CD4-positive, CD25-positive, alpha-beta regulatory T cell (primary cell): Measurements from ENCODE around the gene MALRD1. TPM values are rescaled to one million over a fixed set of nuclear protein-coding genes. Genes with fewer than 3 reads are reported as not detected.
"Not testable (repeated sequence)": the region's sequence is repeated elsewhere in the genome, so short reads cannot be mapped to it uniquely, and the experiment has no call there.

Source experiments
- ATAC-seq, 2 donors: fragments of 150-1000 bp; cut with Tn5 transposase; one replicate each; pipeline ENCODE4 v1.10.0; 2021; ENCODE audit warnings: low read depth in 2 of 2, moderate number of reproducible peaks in 2 of 2, moderate library complexity in 1 of 2
- DNase-seq, 3 donors: peaks; one replicate each; pipeline versions ENCODE4 v3.0.0 to v3.0.0-alpha.2; 2012 to 2022; ENCODE audit warnings: mixed read lengths in 1 of 3
- H3K27ac ChIP-seq: one replicate; pipeline ENCODE4 v1.7.0; 2013; ENCODE audit warnings: mild to moderate bottlenecking, low read length; ENCODE audit not compliant: insufficient read depth, poor library complexity, severe bottlenecking
- H3K27me3 ChIP-seq: one replicate; pipeline ENCODE4 v1.7.0; 2013; ENCODE audit warnings: low read length; ENCODE audit not compliant: control insufficient read depth, insufficient read depth
- H3K36me3 ChIP-seq: one replicate; pipeline ENCODE4 v1.7.0; 2013; ENCODE audit warnings: mild to moderate bottlenecking, low read length, moderate library complexity; ENCODE audit not compliant: control insufficient read depth, insufficient read depth
- H3K4me1 ChIP-seq: 2 replicates; pipeline ENCODE4 v1.7.0; 2013; ENCODE audit warnings: mild to moderate bottlenecking, low read length; ENCODE audit not compliant: insufficient read depth, control insufficient read depth, poor library complexity, severe bottlenecking
- H3K4me3 ChIP-seq: one replicate; pipeline ENCODE4 v1.7.0; 2013; ENCODE audit warnings: low read depth, mild to moderate bottlenecking, low read length, moderate library complexity
- H3K9me3 ChIP-seq, 2 experiments: 1 replicate in 1 of 2; 2 replicates in 1 of 2; pipeline ENCODE4 v1.7.0; 2013; ENCODE audit warnings: low read length in 2 of 2, mild to moderate bottlenecking in 1 of 2, moderate library complexity in 1 of 2; ENCODE audit not compliant: control insufficient read depth in 2 of 2
- H3K27ac Mint-ChIP-seq, 3 donors: one replicate each; pipeline ENCODE4 v1.8.0; 2020 to 2022; ENCODE audit warnings: mild to moderate bottlenecking in 3 of 3, mixed read lengths in 3 of 3, moderate library complexity in 2 of 3
- H3K27me3 Mint-ChIP-seq: one replicate; pipeline ENCODE4 v1.8.0; 2022; ENCODE audit warnings: mild to moderate bottlenecking, mixed read lengths
- H3K36me3 Mint-ChIP-seq: one replicate; pipeline ENCODE4 v1.8.0; 2020; ENCODE audit warnings: mixed read lengths
- H3K4me1 Mint-ChIP-seq, 4 donors: one replicate each; pipeline ENCODE4 v1.8.0; 2020 to 2022; ENCODE audit warnings: mixed read lengths in 4 of 4, mild to moderate bottlenecking in 1 of 4
- H3K4me3 Mint-ChIP-seq, 4 donors: one replicate each; pipeline ENCODE4 v1.8.0; 2020 to 2022; ENCODE audit warnings: mild to moderate bottlenecking in 4 of 4, mixed read lengths in 4 of 4, moderate library complexity in 3 of 4
- H3K9me3 Mint-ChIP-seq, 7 donors: one replicate each; pipeline ENCODE4 v1.8.0; 2020 to 2022; ENCODE audit warnings: mixed read lengths in 7 of 7, mild to moderate bottlenecking in 3 of 7, moderate library complexity in 2 of 7
- polyA plus RNA-seq, 4 donors: library from polyadenylated mRNA; unstranded; fragments of 300-500 nt; fragmentation: Illumina TruSeq; gene quantifications; one replicate each; pipeline ENCODE4 v1.2.3, GENCODE V29; 2021
- total RNA-seq: library from RNA; stranded (reverse); gene quantifications from one replicate; pipeline ENCODE4 v1.2.3, GENCODE V29; 2022

Gene MALRD1
- total and polyA plus RNA-seq, 5 donors from 2014 or later, result not detected

DNA sequence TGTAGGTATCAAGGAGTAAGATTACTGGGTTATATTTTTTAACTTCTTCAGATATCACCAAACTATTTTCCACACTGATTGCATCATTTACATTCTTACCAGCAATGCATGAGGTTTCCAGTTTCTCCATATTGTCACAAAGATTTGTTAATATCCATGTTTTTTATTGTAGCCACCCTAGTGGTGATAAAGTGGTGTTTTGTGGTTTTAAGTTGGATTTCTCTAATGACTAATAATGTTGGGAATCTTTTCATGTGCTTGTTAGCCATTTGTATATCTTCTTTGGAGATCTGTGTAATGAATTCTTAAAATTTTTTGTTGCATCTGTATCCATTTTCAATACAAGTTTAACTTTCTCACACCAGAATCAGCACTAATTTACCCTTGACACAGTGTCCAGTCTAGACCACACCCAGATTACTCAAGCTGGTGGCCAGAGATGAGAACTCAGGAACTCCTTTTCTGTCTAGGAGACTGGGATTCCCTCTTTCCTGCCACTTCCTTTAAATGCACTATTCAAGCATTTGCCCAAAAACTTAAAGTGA, 700.7 kb downstream of the MALRD1 start:
- Histone ChIP-seq H3K27ac (no peak overlapping the region), H3K4me3 (no peak overlapping the region), H3K27me3 (no peaks in the 10 kb centered on the region), H3K4me1 (no peaks in the 10 kb centered on the region), H3K9me3 (no peaks in the 10 kb centered on the region), H3K36me3 (no peaks in the 10 kb centered on the region)
- Mint-ChIP-seq H3K36me3 (no peaks in the 10 kb centered on the region), H3K9me3 (peaks cover 0 to 12% (median 5%) of the 10 kb centered on the region in 7 donors), H3K27me3 (no peaks in the 10 kb centered on the region), H3K4me3 (no peak overlapping the region), H3K27ac (no peak overlapping the region), H3K4me1 (no peaks in the 10 kb centered on the region)
- no peak for ATAC-seq
- no peak for DNase-seq

DNA sequence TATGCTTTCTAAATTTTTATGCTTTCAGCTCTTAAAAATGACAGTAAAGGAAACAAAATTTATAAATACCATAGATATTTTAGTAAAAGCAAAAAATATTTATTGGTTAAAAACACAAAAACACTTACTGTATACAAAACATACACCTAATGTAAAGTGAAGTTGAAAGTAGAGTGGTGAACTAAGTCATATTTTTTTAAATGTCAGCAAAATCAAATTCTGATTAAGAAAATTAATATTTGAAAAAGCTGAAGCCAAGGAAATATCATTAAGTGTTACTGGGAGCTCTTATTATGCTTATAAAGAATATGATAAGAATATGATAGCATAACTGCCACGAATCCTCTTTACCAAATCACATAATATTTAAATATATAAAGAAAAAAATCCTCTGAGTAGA, 702.4 kb downstream of the MALRD1 start:
- no peak for ATAC-seq
- Histone ChIP-seq H3K4me1 (no peaks in the 10 kb centered on the region), H3K27ac (no peak overlapping the region), H3K9me3 (no peaks in the 10 kb centered on the region), H3K4me3 (no peak overlapping the region), H3K27me3 (no peaks in the 10 kb centered on the region), H3K36me3 (no peaks in the 10 kb centered on the region)
- H3K27me3 Mint-ChIP-seq, result no peaks in the 10 kb centered on the region
- H3K36me3 Mint-ChIP-seq, result no peaks in the 10 kb centered on the region
- H3K9me3 Mint-ChIP-seq, result peaks cover 0 to 8% (median 5%) of the 10 kb centered on the region in 7 donors
- H3K4me1 Mint-ChIP-seq, result no peaks in the 10 kb centered on the region
- no peak overlapping the region for H3K4me3 Mint-ChIP-seq
- no peak overlapping the region for H3K27ac Mint-ChIP-seq
- no peak for DNase-seq

DNA sequence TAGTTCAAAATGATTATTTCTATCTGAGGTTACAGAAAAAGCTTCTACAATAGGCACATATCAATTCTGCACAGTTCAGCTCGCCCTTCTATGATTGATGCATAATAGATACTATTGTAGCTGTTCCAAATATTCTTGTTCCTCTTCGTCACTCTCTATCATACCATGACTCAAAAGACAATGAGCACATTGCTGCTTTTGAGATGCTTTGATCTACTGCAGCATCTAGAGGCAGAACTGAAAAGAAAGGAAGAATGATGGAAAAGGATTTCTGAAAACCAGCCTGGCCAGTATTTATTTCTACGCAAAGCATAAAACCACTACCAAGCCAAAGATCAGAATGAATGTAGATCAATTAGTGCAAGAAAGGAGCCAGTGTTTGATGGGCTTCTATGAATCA, 708.3 kb downstream of the MALRD1 start:
- DNase-seq (no peak), ATAC-seq (no peak)
- Mint-ChIP-seq H3K27me3 (no peaks in the 10 kb centered on the region), H3K36me3 (no peaks in the 10 kb centered on the region), H3K4me1 (no peaks in the 10 kb centered on the region), H3K9me3 (peaks cover 0 to 11% (median 2%) of the 10 kb centered on the region in 7 donors), H3K4me3 (no peak overlapping the region), H3K27ac (no peak overlapping the region)
- Histone ChIP-seq H3K4me1 (no peaks in the 10 kb centered on the region), H3K27me3 (no peaks in the 10 kb centered on the region), H3K9me3 (peaks cover 0 to 4% of the 10 kb centered on the region in 2 experiments), H3K27ac (no peak overlapping the region), H3K36me3 (no peaks in the 10 kb centered on the region), H3K4me3 (no peak overlapping the region)

DNA sequence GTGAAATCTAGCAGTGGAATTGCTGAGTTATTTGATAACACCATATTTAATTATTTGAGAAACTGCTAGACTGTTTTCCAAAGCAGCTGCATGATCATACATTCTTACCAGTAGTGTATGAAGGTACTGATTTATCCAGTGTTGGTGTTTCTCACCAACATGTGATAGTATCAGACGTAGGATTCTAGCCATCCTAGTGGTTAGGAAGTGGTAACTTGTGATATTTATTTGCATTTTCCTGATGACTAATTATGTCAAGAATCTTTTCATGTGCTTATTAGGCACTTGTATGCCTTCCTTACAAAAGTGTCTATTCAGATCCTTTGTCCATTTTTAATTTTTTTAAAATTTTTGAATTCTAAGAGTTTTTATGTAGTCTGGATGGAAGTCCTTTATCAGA, 713.4 kb downstream of the MALRD1 start:
- Histone ChIP-seq H3K9me3 (peaks cover 0 to 2% of the 10 kb centered on the region in 2 experiments), H3K27me3 (no peaks in the 10 kb centered on the region), H3K4me1 (no peaks in the 10 kb centered on the region), H3K27ac (no peak overlapping the region), H3K4me3 (no peak overlapping the region), H3K36me3 (no peaks in the 10 kb centered on the region)
- H3K4me1 Mint-ChIP-seq, result no peaks in the 10 kb centered on the region
- no peak overlapping the region for H3K4me3 Mint-ChIP-seq
- peaks cover 0 to 13% (median under 1%) of the 10 kb centered on the region in 7 donors for H3K9me3 Mint-ChIP-seq
- no peak for DNase-seq
- H3K27ac Mint-ChIP-seq, result no peak overlapping the region
- no peak for ATAC-seq
- H3K27me3 Mint-ChIP-seq, result no peaks in the 10 kb centered on the region
- H3K36me3 Mint-ChIP-seq, result no peaks in the 10 kb centered on the region

DNA sequence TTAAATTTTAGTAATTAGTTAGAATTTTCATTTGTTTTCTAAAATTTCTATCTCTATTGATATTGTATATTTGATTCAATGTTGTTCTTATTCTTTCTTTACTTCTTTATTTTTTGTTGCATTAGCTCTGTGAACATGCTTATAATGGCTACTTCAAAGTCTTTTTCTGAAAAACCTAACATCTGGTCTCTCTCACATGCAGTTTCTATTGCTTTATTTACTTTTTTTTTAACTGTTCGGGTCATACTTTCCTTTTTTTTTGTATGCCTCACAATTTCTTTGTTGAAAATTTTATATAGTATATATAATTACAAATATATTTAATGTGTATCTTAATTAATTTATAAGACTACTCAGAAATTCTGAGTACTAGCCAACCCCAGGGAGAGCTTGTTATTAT, 715.5 kb downstream of the MALRD1 start:
- H3K27me3 ChIP-seq, result no peaks in the 10 kb centered on the region
- H3K4me1 ChIP-seq, result no peaks in the 10 kb centered on the region
- Mint-ChIP-seq H3K4me1 (no peaks in the 10 kb centered on the region), H3K36me3 (no peaks in the 10 kb centered on the region), H3K4me3 (no peak overlapping the region), H3K9me3 (peaks cover 0 to 13% (median 2%) of the 10 kb centered on the region in 7 donors), H3K27me3 (no peaks in the 10 kb centered on the region), H3K27ac (no peak overlapping the region)
- ATAC-seq, result no peak
- peaks cover 0 to under 1% of the 10 kb centered on the region in 2 experiments for H3K9me3 ChIP-seq
- H3K27ac ChIP-seq, result no peak overlapping the region
- no peaks in the 10 kb centered on the region for H3K36me3 ChIP-seq
- H3K4me3 ChIP-seq, result no peak overlapping the region
- no peak for DNase-seq

DNA sequence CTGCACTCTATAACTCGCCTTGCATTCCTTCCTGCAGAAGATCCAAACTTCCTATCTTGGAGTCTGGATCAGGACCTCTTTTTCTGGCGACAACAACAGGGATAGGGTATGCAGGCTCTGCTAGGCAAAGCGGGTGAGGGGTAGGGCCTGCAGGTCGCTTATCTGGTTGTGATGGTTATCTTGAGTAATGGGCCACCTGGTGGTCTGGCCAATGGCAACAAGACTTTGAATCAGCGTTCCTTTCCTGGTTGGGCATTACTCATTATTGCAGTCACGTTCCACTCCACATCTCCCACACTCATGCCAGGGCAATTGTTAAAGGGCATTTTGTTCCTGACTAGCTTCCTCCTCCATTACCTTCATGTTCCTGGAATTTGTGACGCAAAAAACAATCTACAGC, 719.3 kb downstream of the MALRD1 start:
- H3K4me1 Mint-ChIP-seq, result no peaks in the 10 kb centered on the region
- H3K4me3 Mint-ChIP-seq, result no peak overlapping the region
- Histone ChIP-seq H3K4me1 (no peaks in the 10 kb centered on the region), H3K9me3 (peaks cover 0 to 3% of the 10 kb centered on the region in 2 experiments), H3K27ac (no peak overlapping the region), H3K4me3 (no peak overlapping the region), H3K36me3 (no peaks in the 10 kb centered on the region), H3K27me3 (no peaks in the 10 kb centered on the region)
- no peaks in the 10 kb centered on the region for H3K27me3 Mint-ChIP-seq
- H3K27ac Mint-ChIP-seq, result no peak overlapping the region
- H3K36me3 Mint-ChIP-seq, result no peaks in the 10 kb centered on the region
- ATAC-seq (no peak), DNase-seq (no peak)
- H3K9me3 Mint-ChIP-seq, result peaks cover 0 to 14% (median 1%) of the 10 kb centered on the region in 7 donors

DNA sequence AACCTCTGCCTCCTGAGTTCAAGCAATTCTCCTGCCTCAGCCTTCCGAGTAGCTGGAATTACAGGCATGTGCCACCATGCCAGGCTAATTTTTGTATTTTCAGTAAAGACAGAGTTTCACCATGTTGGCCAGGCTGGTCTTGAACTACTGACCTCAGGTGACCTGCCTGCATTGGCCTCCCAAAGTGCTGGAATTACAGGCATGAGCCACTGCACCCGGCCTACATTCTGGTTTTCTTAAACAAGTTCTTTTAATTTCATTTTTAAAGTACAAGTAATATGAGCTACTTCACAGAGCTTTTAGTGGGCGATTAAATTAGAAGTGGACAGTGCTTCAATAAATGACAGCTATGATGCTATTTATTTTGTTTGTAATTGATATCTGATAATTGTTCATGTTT, 721.2 kb downstream of the MALRD1 start:
- not testable (repeated sequence) for H3K36me3 Mint-ChIP-seq, H3K27me3 Mint-ChIP-seq, H3K4me3 ChIP-seq, H3K9me3 Mint-ChIP-seq, H3K27ac ChIP-seq, H3K27me3 ChIP-seq, H3K9me3 ChIP-seq, H3K27ac Mint-ChIP-seq, H3K4me1 Mint-ChIP-seq, H3K4me1 ChIP-seq, DNase-seq, H3K36me3 ChIP-seq, ATAC-seq, H3K4me3 Mint-ChIP-seq

DNA sequence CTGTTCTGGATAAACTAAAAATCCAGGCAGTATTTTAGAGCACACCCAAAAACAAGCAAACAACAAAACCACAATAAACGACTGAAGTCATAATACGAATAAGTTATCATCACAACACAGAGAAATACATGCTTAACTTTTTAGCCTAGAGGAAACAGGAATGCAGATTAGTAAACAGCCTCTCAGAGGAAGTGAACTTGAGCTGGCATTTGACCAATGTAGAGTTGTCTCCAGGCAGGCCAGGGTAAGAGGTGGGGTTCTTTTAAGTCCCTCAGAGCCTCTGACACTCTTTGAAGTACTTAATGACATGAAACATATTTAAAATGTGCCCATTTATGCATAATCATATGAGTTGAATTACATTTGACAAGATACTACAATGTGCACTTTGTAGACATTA, 724.4 kb downstream of the MALRD1 start:
- no peak overlapping the region for H3K27ac ChIP-seq
- H3K4me3 Mint-ChIP-seq, result no peak overlapping the region
- no peak for ATAC-seq
- peaks cover 3% of the 10 kb centered on the region in 2 experiments for H3K9me3 ChIP-seq
- H3K27me3 ChIP-seq, result no peaks in the 10 kb centered on the region
- H3K27me3 Mint-ChIP-seq, result no peaks in the 10 kb centered on the region
- H3K4me1 ChIP-seq, result no peaks in the 10 kb centered on the region
- H3K36me3 Mint-ChIP-seq, result no peaks in the 10 kb centered on the region
- H3K4me1 Mint-ChIP-seq, result no peaks in the 10 kb centered on the region
- H3K27ac Mint-ChIP-seq, result no peak overlapping the region
- peaks cover 0 to 12% (median 2%) of the 10 kb centered on the region in 7 donors for H3K9me3 Mint-ChIP-seq
- no peak overlapping the region for H3K4me3 ChIP-seq
- no peak for DNase-seq
- H3K36me3 ChIP-seq, result no peaks in the 10 kb centered on the region
